Motor neuron (in vitro differentiated cells): ENCODE results near the gene GRB7. TPM values are rescaled to one million over a fixed set of nuclear protein-coding genes. Genes with fewer than 3 reads are reported as not detected.
"Not testable (repeated sequence)": the region's sequence is repeated elsewhere in the genome, so short reads cannot be mapped to it uniquely, and the experiment has no call there.

Experiments used
- ATAC-seq, 8 experiments: fragments of 200-7000 bp; cut with Tn5 transposase; replicated peaks in 6 of 8; 2 replicates each; pipeline ENCODE4 v1.8.0; 2021; ENCODE audit warnings: mild to moderate bottlenecking in 8 of 8, moderate library complexity in 8 of 8
- H3K27ac ChIP-seq, 2 donors: fragments of 250-450 bp; sonication (Bioruptor Pico); 2 replicates each; pipeline ENCODE4 v1.9.0; 2021; ENCODE audit warnings: antibody characterized with exemption in 2 of 2, mild to moderate bottlenecking in 2 of 2, moderate library complexity in 1 of 2
- H3K4me1 ChIP-seq, 2 donors: fragments of 250-450 bp; sonication (Bioruptor Pico); replicated peaks in 1 of 2; 2 replicates each; pipeline ENCODE4 v1.6.1; 2021; ENCODE audit warnings: antibody characterized with exemption in 2 of 2, mild to moderate bottlenecking in 2 of 2, moderate library complexity in 1 of 2
- H3K4me3 ChIP-seq, 5 donors: fragments of 250-450 bp; sonication (Bioruptor Pico); 2 replicates each; pipeline ENCODE4 v1.9.0; 2021; ENCODE audit warnings: antibody characterized with exemption in 5 of 5, mild to moderate bottlenecking in 5 of 5, moderate library complexity in 4 of 5
- WGBS, 10 experiments: fragments of 450-650 bp; shearing (Covaris generic); methylation state at CpG; one replicate each; pipeline ENCODE4 v1.0.0; 2022; 5-methylcytosine and 5-hydroxymethylcytosine counted together
- in situ Hi-C, 9 experiments: fragments of 400-800 bp; cut with MboI; loops; one replicate each; pipeline ENCODE4 v1.15.0; 2021; ENCODE audit warnings: low sequenced_read_pairs in 9 of 9, low pct_unique_long_range_greater_than_20kb in 2 of 9; ENCODE audit not compliant: unreplicated experiment in 9 of 9
- total RNA-seq, 8 experiments: library from RNA; unstranded; fragments of 300-600 nt; gene quantifications; 2 replicates each; pipeline versions ENCODE4 v1.2.3 to v1.2.4, GENCODE V29; 2022

GRB7 gene
- total RNA-seq, result 1 to 10 TPM in 4 of 8 experiments, under 1 TPM in 1, not detected in 3; 0.83 to 2.6 (median 1.8) TPM

- H3K4me3 ChIP-seq, result no peak within 1 kb of the TSS
These were observed at the start of gene GRB7 for GRCh38 chr17:39737760-39738567. GRB7 (plus strand) TSS chr17:39737938; CDS start chr17:39742302, 4,364 bp downstream.

DNA sequence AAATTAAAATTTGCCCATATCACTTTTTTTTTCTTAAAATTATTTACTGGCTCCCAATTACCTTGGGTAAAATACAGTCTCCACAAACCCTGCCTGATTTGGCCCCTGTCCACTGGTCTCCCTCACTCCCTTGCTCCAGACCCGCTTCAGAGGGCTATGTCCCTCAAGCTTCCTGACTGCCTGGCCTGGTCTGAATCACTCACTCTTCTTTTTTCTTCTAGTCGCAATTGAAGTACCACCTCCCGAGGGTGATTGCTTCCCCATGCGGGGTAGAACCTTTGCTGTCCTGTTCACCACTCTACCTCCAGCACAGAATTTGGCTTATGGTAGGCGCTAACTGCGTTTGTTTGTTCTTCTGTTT is 49.3 kb upstream of the GRB7 start:
- Histone ChIP-seq H3K4me3 (peak overlapping the region; percentile 44 to 99 (median 55)), H3K4me1 (peaks cover 6 to 11% of the 10 kb centered on the region in 2 donors), H3K27ac (peak overlapping the region in 1 of 2 donors; percentile 100)
- ATAC-seq, result no peak
- in situ Hi-C loops, result no loop called here
- WGBS, 10 experiments, result 0 to 67% (median 36%) methylated on average over 1 to 6 of the region's 6 CpGs; no CpG with 5 or more reads in 2 of the 10 experiments

More at GRCh38 chr17:39737760-39738567, at the start of gene GRB7:
- WGBS, 10 experiments, result 0 to 61% methylated on average over 1 to 3 of the region's 34 CpGs; no CpG with 5 or more reads in 8 of the 10 experiments
- peaks cover 8 to 24% of the 10 kb centered on the region in 2 donors for H3K4me1 ChIP-seq
- no peak within 1 kb of the TSS for H3K27ac ChIP-seq
- in situ Hi-C loops, result loop anchor here in 1 of 9 experiments (25.0 kb wide), 1 partner anchor 126 kb away; the partner anchor contains the start of gene NEUROD2
- ATAC-seq, result peak in 1 of 8 experiments; percentile 46

DNA sequence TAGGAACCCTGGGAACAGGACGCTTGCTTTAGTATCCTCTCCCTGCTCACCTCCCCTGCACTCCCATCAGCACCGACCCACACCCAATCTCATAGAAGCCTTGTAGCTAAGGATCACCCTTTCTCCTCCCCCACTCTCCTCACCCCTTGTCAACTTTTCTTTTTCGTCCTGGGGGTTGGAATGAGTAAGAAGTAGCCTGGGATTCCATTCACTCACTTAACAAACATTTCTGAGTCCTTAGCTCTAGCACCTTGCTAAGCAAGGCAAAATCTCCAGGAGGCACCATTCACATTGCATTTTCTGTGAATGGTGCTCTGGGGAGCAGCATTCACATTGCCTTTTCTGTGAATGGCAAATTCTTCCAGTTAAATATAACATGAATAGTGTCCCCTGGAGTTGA is 48.8 kb upstream of the GRB7 start:
- no peak overlapping the region for H3K27ac ChIP-seq
- H3K4me3 ChIP-seq, result peak overlapping the region in 3 of 5 donors; percentile 44 to 59 (median 55)
- WGBS, 10 experiments, result 0 to 83% (median 18%) methylated on average over 1 to 2 of the region's 3 CpGs; no CpG with 5 or more reads in 3 of the 10 experiments
- peaks cover 6 to 11% of the 10 kb centered on the region in 2 donors for H3K4me1 ChIP-seq
- no peak for ATAC-seq
- in situ Hi-C loops, result no loop called here

DNA sequence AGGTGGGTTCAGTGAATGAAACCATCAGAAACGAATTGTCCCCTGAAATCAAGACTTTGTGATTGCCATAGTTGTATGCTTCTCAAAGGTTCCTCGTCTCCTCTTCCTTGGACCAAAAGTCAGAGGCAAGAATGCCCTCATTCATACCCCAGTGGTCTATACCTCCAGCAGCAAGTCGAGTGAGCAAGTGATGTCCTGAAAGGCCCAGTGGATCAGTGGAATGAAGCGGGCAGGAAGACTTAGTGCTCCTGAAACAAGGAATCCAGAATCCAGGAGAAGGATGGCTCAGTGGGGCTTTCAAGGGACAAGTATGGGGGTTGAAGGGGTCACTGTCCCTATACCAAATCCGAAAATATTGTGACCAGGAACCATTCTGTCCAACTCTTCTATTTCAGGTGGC is 43.1 kb upstream of the GRB7 start:
- in situ Hi-C loops, result no loop called here
- Histone ChIP-seq H3K4me1 (peaks cover 9 to 23% of the 10 kb centered on the region in 2 donors), H3K4me3 (no peak overlapping the region), H3K27ac (no peak overlapping the region)
- WGBS, 10 experiments, result 54 to 100% (median 88%) methylated on average over 1 to 5 of the region's 5 CpGs; no CpG with 5 or more reads in 1 of the 10 experiments
- no peak for ATAC-seq

GRCh38 chr17:39695089-39695474 is 42.7 kb upstream of the GRB7 start:
- Histone ChIP-seq H3K27ac (no peak overlapping the region), H3K4me3 (no peak overlapping the region), H3K4me1 (peaks cover 9 to 23% of the 10 kb centered on the region in 2 donors)
- peak in 1 of 8 experiments; percentile 2 for ATAC-seq
- WGBS, 10 experiments, result 70 to 100% (median 100%) methylated on average over 1 to 2 of the region's 2 CpGs; no CpG with 5 or more reads in 7 of the 10 experiments
- in situ Hi-C loops, result no loop called here

DNA sequence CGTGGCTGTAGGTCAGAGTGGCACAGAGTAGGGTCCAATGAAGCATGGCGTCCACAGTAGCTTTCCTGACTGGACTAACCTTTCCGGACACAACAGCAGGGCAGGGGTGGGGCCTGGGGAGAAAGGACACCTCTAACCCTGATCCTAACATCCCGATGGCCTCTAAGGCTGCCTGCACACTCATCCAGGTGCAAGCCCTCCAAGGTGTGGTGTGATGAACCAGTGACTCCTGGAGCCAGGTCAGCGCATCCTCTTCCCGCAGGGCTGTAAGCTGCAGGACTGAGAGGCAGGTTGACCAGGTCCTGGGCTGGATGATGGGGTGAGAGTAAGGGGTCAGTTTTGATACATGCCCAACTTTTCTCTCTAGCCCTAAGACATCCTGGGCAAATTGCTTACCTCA is 41.0 kb upstream of the GRB7 start:
- in situ Hi-C loops, result no loop called here
- 80 to 100% methylated on average over 1 of the region's 6 CpGs; no CpG with 5 or more reads in 8 of the 10 experiments for WGBS, 10 experiments

GRCh38 chr17:39697961-39698360 is 39.8 kb upstream of the GRB7 start:
- H3K4me1 ChIP-seq, result peaks cover 9 to 33% of the 10 kb centered on the region in 2 donors
- in situ Hi-C loops, result no loop called here
- no peak overlapping the region for H3K4me3 ChIP-seq
- H3K27ac ChIP-seq, result no peak overlapping the region
- WGBS, 10 experiments, result 82 to 100% (median 100%) methylated on average over 1 to 4 of the region's 5 CpGs; no CpG with 5 or more reads in 3 of the 10 experiments
- no peak for ATAC-seq

More for the DNA sequence above, 41.0 kb upstream of the GRB7 start:
- Histone ChIP-seq H3K27ac (no peak overlapping the region), H3K4me3 (no peak overlapping the region), H3K4me1 (peaks cover 9 to 28% of the 10 kb centered on the region in 2 donors)
- no peak for ATAC-seq

DNA sequence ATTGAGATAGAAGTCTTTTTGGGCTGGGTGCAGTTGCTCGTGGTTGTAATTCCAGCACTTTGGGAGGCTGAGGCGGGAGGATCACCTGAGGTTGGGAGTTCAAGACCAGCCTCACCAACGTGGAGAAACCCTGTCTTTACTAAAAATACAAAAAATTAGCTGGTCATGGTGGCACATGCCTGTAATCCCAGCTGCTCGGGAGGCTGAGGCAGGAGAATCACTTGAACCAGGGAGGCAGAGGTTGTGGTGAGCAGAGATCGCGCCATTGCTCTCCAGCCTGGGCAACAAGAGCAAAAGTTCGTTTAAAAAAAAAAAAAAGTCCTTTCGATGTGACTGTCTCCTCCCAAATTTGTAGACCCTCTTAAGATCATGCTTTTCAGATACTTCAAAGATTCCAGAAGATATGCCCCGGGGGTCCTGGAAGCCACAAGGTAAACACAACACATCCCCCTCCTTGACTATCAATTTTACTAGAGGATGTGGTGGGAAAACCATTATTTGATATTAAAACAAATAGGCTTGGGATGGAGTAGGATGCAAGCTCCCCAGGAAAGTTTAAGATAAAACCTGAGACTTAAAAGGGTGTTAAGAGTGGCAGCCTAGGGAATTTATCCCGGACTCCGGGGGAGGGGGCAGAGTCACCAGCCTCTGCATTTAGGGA is 38.5 kb upstream of the GRB7 start:
- peaks cover 9 to 36% of the 10 kb centered on the region in 2 donors for H3K4me1 ChIP-seq
- H3K27ac ChIP-seq, in situ Hi-C loops, ATAC-seq: not testable (repeated sequence)
- H3K4me3 ChIP-seq, result peak overlapping the region; percentile 28 to 50 (median 47)
- WGBS, 10 experiments, result 15 to 70% (median 28%) methylated on average over 3 to 11 of the region's 11 CpGs; no CpG with 5 or more reads in 1 of the 10 experiments

GRCh38 chr17:39699818-39700147 is 38.0 kb upstream of the GRB7 start, which contains the start of gene ERBB2:
ERBB2 (plus strand) TSS chr17:39700064; CDS start chr17:39700239, 175 bp downstream.
- in situ Hi-C loops, result no loop called here
- Histone ChIP-seq H3K4me1 (peaks cover 9 to 36% of the 10 kb centered on the region in 2 donors), H3K4me3 (peak within 1 kb of the TSS; percentile 28 to 50 (median 47)), H3K27ac (peak within 1 kb of the TSS in 1 of 2 donors; percentile 62)
- ATAC-seq, result peak; percentile 58 to 92 (median 67)
- WGBS, 10 experiments, result 0 to 3% (median 0%) methylated on average over 2 to 8 of the region's 20 CpGs; no CpG with 5 or more reads in 4 of the 10 experiments

- 0 to 13% (median 10%) methylated on average over 1 to 7 of the region's 57 CpGs; no CpG with 5 or more reads in 7 of the 10 experiments for WGBS, 10 experiments
- ATAC-seq, result peak; percentile 50 to 77 (median 62)
- peak overlapping the region in 1 of 2 donors; percentile 62 for H3K27ac ChIP-seq
- H3K4me3 ChIP-seq, result peak overlapping the region; percentile 28 to 50 (median 47)
- peaks cover 6 to 30% of the 10 kb centered on the region in 2 donors for H3K4me1 ChIP-seq
- in situ Hi-C loops, result no loop called here
These were observed 37.4 kb upstream of the GRB7 start for GRCh38 chr17:39700148-39700987.

DNA sequence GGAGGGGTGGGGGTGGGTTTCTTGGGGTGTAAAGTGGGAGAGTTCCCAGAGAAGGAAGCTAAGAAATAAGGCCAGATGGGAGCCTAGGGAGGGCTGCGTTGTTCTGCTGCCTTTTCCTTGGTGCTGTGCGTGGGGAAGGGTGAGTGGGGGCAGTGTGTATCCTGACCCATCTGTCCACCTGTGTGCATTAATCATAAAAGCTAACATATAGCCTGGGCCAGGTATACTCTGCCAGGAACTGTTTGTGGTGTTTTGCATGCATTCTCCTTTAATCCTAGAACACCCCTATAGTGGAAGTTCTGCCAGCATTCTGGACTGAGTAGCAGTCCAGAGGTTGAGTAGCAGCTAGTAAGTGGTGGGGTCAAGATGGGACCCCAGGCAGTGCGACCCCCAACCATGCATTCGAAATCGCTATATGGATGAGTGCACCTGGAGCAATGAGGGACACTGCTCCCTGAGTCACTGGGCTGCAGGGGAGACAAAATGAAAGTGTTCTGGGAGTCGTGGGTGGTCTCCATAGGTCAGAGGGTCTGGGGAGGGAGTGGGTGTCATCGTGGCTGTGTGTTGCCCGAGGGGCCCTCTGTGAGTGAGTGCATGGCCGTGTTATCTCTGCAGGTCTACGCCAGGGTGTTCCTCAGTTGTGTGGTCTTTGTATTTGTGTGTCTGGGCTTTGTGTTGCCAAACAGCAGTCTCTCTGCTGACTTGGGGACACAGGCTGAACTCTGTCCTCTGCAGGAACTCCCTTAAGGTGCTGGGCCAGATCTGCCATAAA is 36.5 kb upstream of the GRB7 start:
- in situ Hi-C loops, result no loop called here
- Histone ChIP-seq H3K4me1 (peaks cover 0 to 22% of the 10 kb centered on the region in 2 donors), H3K4me3 (peak overlapping the region in 4 of 5 donors; percentile 38 to 50 (median 48)), H3K27ac (no peak overlapping the region)
- WGBS, 10 experiments, result 0 to 50% (median 0%) methylated on average over 1 to 3 of the region's 10 CpGs; no CpG with 5 or more reads in 5 of the 10 experiments
- ATAC-seq, result no peak
